K562 (cell line): ENCODE measurements around the gene COX4I2. TPM values are rescaled to one million over a fixed set of nuclear protein-coding genes. Genes with fewer than 3 reads are reported as not detected.

Source experiments
- CTBP1 ChIP-seq: fragments of 450-650 bp; IDR thresholded peaks from 2 replicates; pipeline ENCODE4 v1.6.1; 2016; ENCODE audit warnings: borderline replicate concordance
- DDX20 ChIP-seq: fragments of 450-650 bp; IDR thresholded peaks from 2 replicates; pipeline ENCODE4 v1.6.1; 2016; ENCODE audit warnings: missing genetic modification characterization, low read depth, mild to moderate bottlenecking, missing compliant biosample characterization, moderate library complexity
- EP300 ChIP-seq: IDR thresholded peaks from 2 replicates; pipeline ENCODE4 v1.6.1; 2012; ENCODE audit warnings: low read length, improper control_type of control experiment
- SMAD4 ChIP-seq: fragments of 250-450 bp; sonication (Bioruptor Pico); conservative IDR thresholded peaks from 2 replicates; pipeline ENCODE4 v1.8.0; 2021; ENCODE audit warnings: inconsistent platforms, mild to moderate bottlenecking, moderate library complexity
- ZNF444 ChIP-seq: fragments of 250-450 bp; sonication (Bioruptor Pico); IDR thresholded peaks from 2 replicates; pipeline ENCODE4 v1.4.0; 2020; ENCODE audit warnings: mild to moderate bottlenecking, moderate library complexity
- ZSCAN32 ChIP-seq: fragments of 450-650 bp; formaldehyde crosslinking; IDR thresholded peaks from 2 replicates; pipeline ENCODE4 v1.4.0; 2020; ENCODE audit warnings: mild to moderate bottlenecking, moderate library complexity
- polyA plus RNA-seq, 8 experiments: library from polyadenylated mRNA; depleted of rRNA in 4 of 8; stranded (reverse) in 5 of 8; unstranded in 3 of 8; fragments of >200 nt; fragmentation: Nextera tagmentation in 2 of 8; fragmentation: Illumina TruSeq in 1 of 8; extraction: Ambion mirVana in 2 of 8; extraction: Trizol in 1 of 8; gene quantifications; 2 replicates each; pipeline versions ENCODE4 v1.2.1 to v1.2.3, GENCODE V29; 2011 to 2014; ENCODE audit warnings: inconsistent platforms in 1 of 8, missing spikeins in 1 of 8
- total RNA-seq, 7 experiments: library from RNA; depleted of rRNA in 6 of 7; stranded (reverse); fragments of >200 nt in 6 of 7; fragmentation: Illumina TruSeq in 2 of 7; extraction: Trizol in 2 of 7; gene quantifications; 2 replicates each; pipeline versions ENCODE4 v1.2.1 to v1.2.3, GENCODE V29; 2011 to 2021; ENCODE audit warnings: low replicate concordance in 1 of 7
- TF ChIP-seq, protein P1 (sequence below): fragments of 450-650 bp; formaldehyde crosslinking; IDR thresholded peaks from 2 replicates; pipeline ENCODE4 v1.4.0; 2022; ENCODE audit warnings: missing genetic modification characterization
- TF ChIP-seq, protein P2 (sequence below): fragments of 250-450 bp; sonication (Bioruptor Pico); IDR thresholded peaks from 2 replicates; pipeline ENCODE4 v1.4.0; 2020; ENCODE audit warnings: mild to moderate bottlenecking, moderate library complexity

COX4I2 gene
- total and polyA plus RNA-seq, 9 of the 15 experiments (the other 6 are each of a cell fraction or from before 2014, with no cell fraction given) = not detected

DNA sequence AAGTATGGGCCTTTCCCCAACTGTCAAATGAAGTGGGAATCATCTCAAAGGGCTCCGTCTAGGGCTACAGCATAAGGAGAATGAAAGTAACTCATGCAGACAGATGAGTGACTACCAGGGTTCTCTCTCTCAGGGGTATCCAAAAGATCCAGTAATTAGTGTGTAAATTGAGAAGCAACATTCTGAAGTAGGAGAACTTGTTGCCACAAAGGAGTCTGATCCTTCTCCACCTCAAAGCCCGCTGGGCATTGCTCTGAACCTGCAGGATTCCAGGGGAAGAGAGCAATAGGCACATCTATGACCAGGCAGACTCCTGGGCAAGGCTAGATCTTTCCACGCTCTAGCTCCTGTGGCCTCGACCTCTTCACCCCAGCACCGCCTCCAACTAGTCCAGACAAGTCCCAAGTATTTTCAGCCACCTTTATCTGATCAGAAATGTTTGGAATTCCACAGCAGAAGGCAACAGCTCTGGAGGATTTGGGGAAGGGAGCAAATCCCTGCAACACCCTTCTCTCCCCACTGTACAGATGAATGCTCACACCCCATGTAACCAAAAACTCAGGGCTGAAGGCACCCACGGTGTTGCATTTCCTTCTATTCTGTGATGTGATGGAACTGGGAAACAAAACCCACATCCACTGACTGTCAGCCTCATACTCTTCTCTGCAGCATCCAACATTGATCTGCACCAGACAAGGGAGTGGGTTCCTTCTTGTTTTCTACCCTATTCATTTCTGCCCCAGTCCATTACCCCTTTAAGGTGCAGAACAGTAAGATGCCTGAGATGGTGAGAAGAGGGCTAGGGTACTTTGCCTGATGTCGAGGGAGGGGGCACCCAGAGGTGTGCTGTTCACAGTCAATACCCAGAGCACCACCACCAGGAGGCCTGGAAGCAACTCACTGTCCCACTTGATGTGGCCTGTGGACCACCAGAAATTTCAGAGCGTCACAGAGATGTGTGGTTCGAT, 41.0 kb downstream of the COX4I2 start (continued):
- TF ChIP-seq, protein P1, sequence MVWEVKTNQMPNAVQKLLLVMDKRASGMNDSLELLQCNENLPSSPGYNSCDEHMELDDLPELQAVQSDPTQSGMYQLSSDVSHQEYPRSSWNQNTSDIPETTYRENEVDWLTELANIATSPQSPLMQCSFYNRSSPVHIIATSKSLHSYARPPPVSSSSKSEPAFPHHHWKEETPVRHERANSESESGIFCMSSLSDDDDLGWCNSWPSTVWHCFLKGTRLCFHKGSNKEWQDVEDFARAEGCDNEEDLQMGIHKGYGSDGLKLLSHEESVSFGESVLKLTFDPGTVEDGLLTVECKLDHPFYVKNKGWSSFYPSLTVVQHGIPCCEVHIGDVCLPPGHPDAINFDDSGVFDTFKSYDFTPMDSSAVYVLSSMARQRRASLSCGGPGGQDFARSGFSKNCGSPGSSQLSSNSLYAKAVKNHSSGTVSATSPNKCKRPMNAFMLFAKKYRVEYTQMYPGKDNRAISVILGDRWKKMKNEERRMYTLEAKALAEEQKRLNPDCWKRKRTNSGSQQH (CRISPR knock-in tag) = 0 out of 2 replicates have a peak, but pooled peaks have one; percentile 58
- TF ChIP-seq, protein P2, sequence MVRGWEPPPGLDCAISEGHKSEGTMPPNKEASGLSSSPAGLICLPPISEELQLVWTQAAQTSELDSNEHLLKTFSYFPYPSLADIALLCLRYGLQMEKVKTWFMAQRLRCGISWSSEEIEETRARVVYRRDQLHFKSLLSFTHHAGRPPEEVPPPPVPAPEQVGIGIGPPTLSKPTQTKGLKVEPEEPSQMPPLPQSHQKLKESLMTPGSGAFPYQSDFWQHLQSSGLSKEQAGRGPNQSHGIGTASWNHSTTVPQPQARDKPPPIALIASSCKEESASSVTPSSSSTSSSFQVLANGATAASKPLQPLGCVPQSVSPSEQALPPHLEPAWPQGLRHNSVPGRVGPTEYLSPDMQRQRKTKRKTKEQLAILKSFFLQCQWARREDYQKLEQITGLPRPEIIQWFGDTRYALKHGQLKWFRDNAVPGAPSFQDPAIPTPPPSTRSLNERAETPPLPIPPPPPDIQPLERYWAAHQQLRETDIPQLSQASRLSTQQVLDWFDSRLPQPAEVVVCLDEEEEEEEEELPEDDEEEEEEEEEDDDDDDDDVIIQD = 0 out of 2 replicates have a peak, but pooled peaks have one; percentile 16
- TF ChIP-seq EP300 = 0 out of 2 replicates have a peak, but pooled peaks have one; percentile 5
- peak; percentile 30; the same call in 1 of the 2 replicates for TF ChIP-seq CTBP1
- TF ChIP-seq SMAD4 (CRISPR knock-in tag) = 0 out of 2 replicates have a peak, but pooled peaks have one; percentile 20
- 0 out of 2 replicates have a peak, but pooled peaks have one; percentile 50 for TF ChIP-seq ZSCAN32 (CRISPR knock-in tag)
- 0 out of 2 replicates have a peak, but pooled peaks have one; percentile 18 for TF ChIP-seq ZNF444
- no peak for TF ChIP-seq DDX20 (tag)
- TF ChIP-seq, all 486 proteins: peak for 25
